GM21381 (cell line): ENCODE data around the gene UCP2.

Experiments used
- ATAC-seq: cut with Tn5 transposase; IDR thresholded peaks from one replicate; pipeline ENCODE4 v1.9.1; 2021; ENCODE audit warnings: mild to moderate bottlenecking, moderate library complexity; ENCODE audit not compliant: unreplicated experiment

The UCP2 gene

GRCh38 chr11:73982595-73982989, at the start of gene UCP2:
Gene UCP2, minus strand, starts transcription at chr11:73982843. Its CDS starts 4,465 bp downstream, at chr11:73978378.
- ATAC-seq = peak; percentile 43

- no peak for ATAC-seq
Observed at GRCh38 chr11:74030723-74031676, 48.4 kb upstream of the UCP2 start.

- ATAC-seq = no peak
Observed at GRCh38 chr11:74025467-74026166, 43.0 kb upstream of the UCP2 start.

GRCh38 chr11:74024261-74025029, 41.8 kb upstream of the UCP2 start:
- ATAC-seq = no peak

GRCh38 chr11:74023276-74023675, 40.6 kb upstream of the UCP2 start:
- no peak for ATAC-seq

- no peak for ATAC-seq
Observed at GRCh38 chr11:74022546-74022945, 39.9 kb upstream of the UCP2 start.

- no peak for ATAC-seq
Observed at GRCh38 chr11:74021998-74022397, 39.4 kb upstream of the UCP2 start.

- no peak for ATAC-seq
Observed at GRCh38 chr11:74020539-74020938, 37.9 kb upstream of the UCP2 start.

GRCh38 chr11:74019860-74020259, 37.2 kb upstream of the UCP2 start:
- no peak for ATAC-seq

GRCh38 chr11:74019104-74019738, 36.6 kb upstream of the UCP2 start:
- no peak for ATAC-seq

GRCh38 chr11:74018331-74019005, 35.8 kb upstream of the UCP2 start:
- no peak for ATAC-seq

GRCh38 chr11:74017631-74018030, 35.0 kb upstream of the UCP2 start:
- no peak for ATAC-seq

GRCh38 chr11:74015919-74016684, 33.5 kb upstream of the UCP2 start:
- no peak for ATAC-seq

- ATAC-seq = no peak
Observed at GRCh38 chr11:74014880-74015279, 32.2 kb upstream of the UCP2 start.

- no peak for ATAC-seq
Observed at GRCh38 chr11:74013141-74013540, 30.5 kb upstream of the UCP2 start.

- ATAC-seq = no peak
Observed at GRCh38 chr11:74012074-74012809, 29.6 kb upstream of the UCP2 start.

GRCh38 chr11:74011360-74012073, 28.9 kb upstream of the UCP2 start:
- ATAC-seq = peak; percentile 72
